Breast epithelium (tissue), 3 donors: ENCODE measurements around the gene ULBP2.

Experiments used
- POLR2A ChIP-seq: fragments of 450-650 bp; IDR thresholded peaks from one replicate; pipeline ENCODE4 v1.6.1; 2016; ENCODE audit warnings: antibody characterized with exemption, mild to moderate bottlenecking, moderate library complexity
- POLR2AphosphoS5 ChIP-seq, 3 donors: sonication (generic); formaldehyde crosslinking; IDR thresholded peaks; one replicate each; pipeline ENCODE4 v1.6.1; 2017; ENCODE audit warnings: antibody characterized with exemption in 3 of 3
- TF ChIP-seq, protein P1 (sequence below), 3 donors: fragments of 450-650 bp; IDR thresholded peaks; one replicate each; pipeline ENCODE4 v1.5.1; 2016 to 2017; ENCODE audit warnings: antibody characterized with exemption in 3 of 3, mild to moderate bottlenecking in 3 of 3, moderate library complexity in 3 of 3

- TF ChIP-seq, protein P1, sequence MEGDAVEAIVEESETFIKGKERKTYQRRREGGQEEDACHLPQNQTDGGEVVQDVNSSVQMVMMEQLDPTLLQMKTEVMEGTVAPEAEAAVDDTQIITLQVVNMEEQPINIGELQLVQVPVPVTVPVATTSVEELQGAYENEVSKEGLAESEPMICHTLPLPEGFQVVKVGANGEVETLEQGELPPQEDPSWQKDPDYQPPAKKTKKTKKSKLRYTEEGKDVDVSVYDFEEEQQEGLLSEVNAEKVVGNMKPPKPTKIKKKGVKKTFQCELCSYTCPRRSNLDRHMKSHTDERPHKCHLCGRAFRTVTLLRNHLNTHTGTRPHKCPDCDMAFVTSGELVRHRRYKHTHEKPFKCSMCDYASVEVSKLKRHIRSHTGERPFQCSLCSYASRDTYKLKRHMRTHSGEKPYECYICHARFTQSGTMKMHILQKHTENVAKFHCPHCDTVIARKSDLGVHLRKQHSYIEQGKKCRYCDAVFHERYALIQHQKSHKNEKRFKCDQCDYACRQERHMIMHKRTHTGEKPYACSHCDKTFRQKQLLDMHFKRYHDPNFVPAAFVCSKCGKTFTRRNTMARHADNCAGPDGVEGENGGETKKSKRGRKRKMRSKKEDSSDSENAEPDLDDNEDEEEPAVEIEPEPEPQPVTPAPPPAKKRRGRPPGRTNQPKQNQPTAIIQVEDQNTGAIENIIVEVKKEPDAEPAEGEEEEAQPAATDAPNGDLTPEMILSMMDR (IDR thresholded peaks at IDR 0.05) = no peak
- no peak for TF ChIP-seq POLR2A
- TF ChIP-seq POLR2AphosphoS5 (IDR thresholded peaks at IDR 0.05) = peak; percentile 56 to 90 (median 88)
Measured at GRCh38 chr6:149897015-149897697, 44.7 kb upstream of the ULBP2 start.
